Measurements from ENCODE around the gene COX10.

COX10 gene

GRCh38 chr17:14103836-14104235 is 34.5 kb downstream of the COX10 start:
- no peak overlapping the region for H3K27ac ChIP-seq
- H3K9me3 ChIP-seq (ENCODE audit: severe bottlenecking) = no peaks in the 10 kb centered on the region
- H3K27me3 ChIP-seq (ENCODE audit: insufficient read depth, low read depth, severe bottlenecking) = no peaks in the 10 kb centered on the region
- no peak overlapping the region for H3K4me3 ChIP-seq (ENCODE audit: low read depth, low read length)
- no peak for TF ChIP-seq CTCF (IDR thresholded peaks at IDR 0.05; ENCODE audit: low read depth, low read length)
- no peak for DNase-seq
- H3K36me3 ChIP-seq = peaks cover 5% of the 10 kb centered on the region

- H3K36me3 ChIP-seq = peaks cover 5% of the 10 kb centered on the region
- H3K4me3 ChIP-seq (ENCODE audit: low read depth, low read length) = no peak overlapping the region
- H3K27me3 ChIP-seq (ENCODE audit: insufficient read depth, low read depth, severe bottlenecking) = no peaks in the 10 kb centered on the region
- DNase-seq = no peak
- H3K9me3 ChIP-seq (ENCODE audit: severe bottlenecking) = no peaks in the 10 kb centered on the region
- no peak for TF ChIP-seq CTCF (IDR thresholded peaks at IDR 0.05; ENCODE audit: low read depth, low read length)
- H3K27ac ChIP-seq = no peak overlapping the region
Measured at GRCh38 chr17:14104734-14105133, 35.4 kb downstream of the COX10 start.

GRCh38 chr17:14107889-14108288 is 38.6 kb downstream of the COX10 start:
- H3K27me3 ChIP-seq (ENCODE audit: insufficient read depth, low read depth, severe bottlenecking) = no peaks in the 10 kb centered on the region
- no peak for DNase-seq
- H3K9me3 ChIP-seq (ENCODE audit: severe bottlenecking) = no peaks in the 10 kb centered on the region
- no peak for TF ChIP-seq CTCF (IDR thresholded peaks at IDR 0.05; ENCODE audit: low read depth, low read length)
- no peak overlapping the region for H3K27ac ChIP-seq
- H3K36me3 ChIP-seq = no peaks in the 10 kb centered on the region
- no peak overlapping the region for H3K4me3 ChIP-seq (ENCODE audit: low read depth, low read length)

GRCh38 chr17:14112407-14112806 is 43.1 kb downstream of the COX10 start:
- H3K27me3 ChIP-seq (ENCODE audit: insufficient read depth, low read depth, severe bottlenecking) = no peaks in the 10 kb centered on the region
- H3K9me3 ChIP-seq (ENCODE audit: severe bottlenecking) = no peaks in the 10 kb centered on the region
- H3K4me3 ChIP-seq (ENCODE audit: low read depth, low read length) = no peak overlapping the region
- no peak overlapping the region; the same call in 1 of the 2 replicates for H3K27ac ChIP-seq
- DNase-seq = no peak
- H3K36me3 ChIP-seq = no peaks in the 10 kb centered on the region
- TF ChIP-seq CTCF (IDR thresholded peaks at IDR 0.05; ENCODE audit: low read depth, low read length) = no peak

- Histone ChIP-seq H3K9me3 (ENCODE audit: severe bottlenecking) (no peaks in the 10 kb centered on the region), H3K27me3 (ENCODE audit: insufficient read depth, low read depth, severe bottlenecking) (no peaks in the 10 kb centered on the region), H3K27ac (no peak overlapping the region), H3K4me3 (ENCODE audit: low read depth, low read length) (no peak overlapping the region), H3K36me3 (no peaks in the 10 kb centered on the region)
- no peak for DNase-seq
- TF ChIP-seq CTCF (IDR thresholded peaks at IDR 0.05; ENCODE audit: low read depth, low read length) = no peak
Measured at GRCh38 chr17:14113137-14113536, 43.8 kb downstream of the COX10 start.

GRCh38 chr17:14116263-14117024 is 47.1 kb downstream of the COX10 start:
- no peak for TF ChIP-seq CTCF (IDR thresholded peaks at IDR 0.05; ENCODE audit: low read depth, low read length)
- H3K36me3 ChIP-seq = no peaks in the 10 kb centered on the region
- peaks cover 2% of the 10 kb centered on the region for H3K9me3 ChIP-seq (ENCODE audit: severe bottlenecking)
- H3K27me3 ChIP-seq (ENCODE audit: insufficient read depth, low read depth, severe bottlenecking) = no peaks in the 10 kb centered on the region
- no peak overlapping the region for H3K27ac ChIP-seq
- no peak for DNase-seq
- no peak overlapping the region for H3K4me3 ChIP-seq (ENCODE audit: low read depth, low read length)

Measured in WERI-Rb-1 (cell line).